Ectodermal cell (in vitro differentiated cells): ENCODE measurements around the gene HTRA2.
A peak's percentile ranks its signal among the peaks of the same experiment; 100 is the strongest.

Source experiments
- H3K27ac ChIP-seq: 2 replicates; pipeline ENCODE4 v1.7.0; 2013; ENCODE audit warnings: mild to moderate bottlenecking, low read depth, low read length; ENCODE audit not compliant: insufficient read depth, poor library complexity, severe bottlenecking
- H3K27me3 ChIP-seq: 2 replicates; pipeline ENCODE4 v1.7.0; 2013; ENCODE audit warnings: mild to moderate bottlenecking, low read length; ENCODE audit not compliant: insufficient read depth, control insufficient read depth, poor library complexity, severe bottlenecking
- H3K36me3 ChIP-seq: one replicate; pipeline ENCODE4 v1.7.0; 2013; ENCODE audit warnings: low read length; ENCODE audit not compliant: control insufficient read depth, insufficient read depth
- H3K4me1 ChIP-seq: one replicate; pipeline ENCODE4 v1.7.0; 2013; ENCODE audit warnings: low read length; ENCODE audit not compliant: control insufficient read depth, insufficient read depth
- H3K4me3 ChIP-seq: 2 replicates; pipeline ENCODE4 v1.7.0; 2013; ENCODE audit warnings: low read depth, low read length, control low read depth; ENCODE audit not compliant: insufficient read depth
- H3K9me3 ChIP-seq: 2 replicates; pipeline ENCODE4 v1.7.0; 2013; ENCODE audit warnings: mild to moderate bottlenecking, low read length, moderate library complexity; ENCODE audit not compliant: control insufficient read depth
- WGBS, 2 experiments: methylation state at CpG; one replicate each; pipeline ENCODE4 v1.1.7; 2013; ENCODE audit warnings: missing lambda C conversion rate in 2 of 2; 5-methylcytosine and 5-hydroxymethylcytosine counted together

HTRA2 gene

DNA sequence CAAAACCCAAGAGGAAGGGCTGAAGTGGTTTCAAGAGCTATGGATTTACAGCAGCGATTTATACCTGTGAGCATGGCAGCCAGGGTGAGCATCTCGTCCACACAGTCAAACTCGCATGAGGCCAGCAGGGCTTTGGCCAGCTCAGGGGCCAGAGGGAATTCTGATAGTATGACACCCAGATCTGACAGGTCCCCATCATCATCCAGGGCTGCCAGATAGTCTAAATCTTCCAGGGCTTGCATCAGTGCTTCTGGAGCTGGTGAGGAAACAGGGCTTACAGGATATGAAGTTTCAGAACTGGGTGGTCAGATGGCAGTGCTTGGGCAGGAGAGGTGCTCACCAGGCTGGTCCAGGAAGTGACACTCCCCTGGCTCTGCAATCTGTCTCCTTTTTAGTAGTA lies 7.2 kb upstream of the HTRA2 start:
- Histone ChIP-seq H3K4me3 (no peak overlapping the region), H3K4me1 (no peaks in the 10 kb centered on the region), H3K36me3 (peaks cover 11% of the 10 kb centered on the region), H3K27ac (no peak overlapping the region), H3K27me3 (peaks cover 45% of the 10 kb centered on the region), H3K9me3 (no peaks in the 10 kb centered on the region)
- WGBS, 2 experiments: 81 to 89% methylated on average over 3 of the region's 3 CpGs

- peaks cover 8% of the 10 kb centered on the region for H3K4me1 ChIP-seq
- no peaks in the 10 kb centered on the region for H3K9me3 ChIP-seq
- WGBS, 2 experiments: 92 to 93% methylated on average over 9 of the region's 9 CpGs
- H3K4me3 ChIP-seq: no peak overlapping the region
- H3K36me3 ChIP-seq: peaks cover 18% of the 10 kb centered on the region
- H3K27ac ChIP-seq: no peak overlapping the region
- peaks cover 30% of the 10 kb centered on the region for H3K27me3 ChIP-seq
Observed at GRCh38 chr2:74524005-74524404, 5.7 kb upstream of the HTRA2 start.

- Histone ChIP-seq H3K4me1 (peaks cover 8% of the 10 kb centered on the region), H3K27me3 (peaks cover 18% of the 10 kb centered on the region), H3K36me3 (peaks cover 18% of the 10 kb centered on the region), H3K4me3 (no peak overlapping the region), H3K9me3 (no peaks in the 10 kb centered on the region), H3K27ac (no peak overlapping the region)
- WGBS, 2 experiments: 91 to 95% methylated on average over 10 of the region's 10 CpGs
Observed at GRCh38 chr2:74524955-74525716, 4.6 kb upstream of the HTRA2 start.

- H3K36me3 ChIP-seq: peaks cover 18% of the 10 kb centered on the region
- no peaks in the 10 kb centered on the region for H3K9me3 ChIP-seq
- H3K4me3 ChIP-seq: no peak within 1 kb of the TSS
- H3K4me1 ChIP-seq: peaks cover 8% of the 10 kb centered on the region
- H3K27ac ChIP-seq: no peak within 1 kb of the TSS
- peaks cover 11% of the 10 kb centered on the region for H3K27me3 ChIP-seq
- whole genome bisulfite sequencing, 2 experiments: 93 to 94% methylated on average over 10 to 11 of the region's 11 CpGs
Observed at GRCh38 chr2:74525717-74526648, 3.8 kb upstream of the HTRA2 start, which contains the start of gene DQX1. DQX1 (minus strand) TSS chr2:74526231; CDS start chr2:74525729, 502 bp downstream.

GRCh38 chr2:74526649-74527230 lies 3.0 kb upstream of the HTRA2 start:
- Histone ChIP-seq H3K27me3 (peaks cover 4% of the 10 kb centered on the region), H3K4me3 (no peak overlapping the region), H3K36me3 (peaks cover 18% of the 10 kb centered on the region), H3K9me3 (no peaks in the 10 kb centered on the region), H3K4me1 (peaks cover 8% of the 10 kb centered on the region), H3K27ac (no peak overlapping the region)
- WGBS, 2 experiments: 97% methylated on average over 11 of the region's 11 CpGs

DNA sequence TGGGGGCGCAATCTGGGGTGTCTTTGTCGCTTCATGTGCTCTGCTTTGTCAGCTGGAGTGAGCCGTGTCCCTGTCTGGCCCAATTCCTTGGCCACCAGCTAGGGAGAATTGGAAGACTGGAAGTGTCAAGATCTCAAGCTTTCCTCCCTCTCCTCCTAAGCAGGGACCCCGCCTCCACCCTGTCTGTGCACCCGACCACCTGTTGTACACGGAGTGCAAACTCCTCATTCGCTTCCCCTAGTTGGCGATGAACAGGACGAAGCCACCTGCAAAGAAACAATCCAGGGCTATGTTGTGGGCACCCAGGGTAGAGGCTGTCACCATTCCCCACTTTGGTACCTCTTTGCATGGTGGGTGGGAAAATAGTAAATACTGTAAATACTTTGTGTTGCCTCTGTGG lies 2.0 kb upstream of the HTRA2 start:
- 94 to 95% methylated on average over 9 of the region's 9 CpGs for WGBS, 2 experiments
- no peak overlapping the region for H3K4me3 ChIP-seq

GRCh38 chr2:74528600-74529356 lies 955 bp upstream of the HTRA2 start:
- Histone ChIP-seq H3K4me3 (peak overlapping the region; percentile 97), H3K27me3 (no peaks in the 10 kb centered on the region), H3K27ac (no peak overlapping the region), H3K9me3 (no peaks in the 10 kb centered on the region), H3K36me3 (peaks cover 26% of the 10 kb centered on the region), H3K4me1 (peaks cover 8% of the 10 kb centered on the region)
- WGBS, 2 experiments: 15 to 18% methylated on average over 28 to 29 of the region's 29 CpGs

More for the DNA sequence above, 2.0 kb upstream of the HTRA2 start:
- Histone ChIP-seq H3K27me3 (no peaks in the 10 kb centered on the region), H3K27ac (no peak overlapping the region), H3K4me1 (peaks cover 8% of the 10 kb centered on the region), H3K36me3 (peaks cover 23% of the 10 kb centered on the region), H3K9me3 (no peaks in the 10 kb centered on the region)

DNA sequence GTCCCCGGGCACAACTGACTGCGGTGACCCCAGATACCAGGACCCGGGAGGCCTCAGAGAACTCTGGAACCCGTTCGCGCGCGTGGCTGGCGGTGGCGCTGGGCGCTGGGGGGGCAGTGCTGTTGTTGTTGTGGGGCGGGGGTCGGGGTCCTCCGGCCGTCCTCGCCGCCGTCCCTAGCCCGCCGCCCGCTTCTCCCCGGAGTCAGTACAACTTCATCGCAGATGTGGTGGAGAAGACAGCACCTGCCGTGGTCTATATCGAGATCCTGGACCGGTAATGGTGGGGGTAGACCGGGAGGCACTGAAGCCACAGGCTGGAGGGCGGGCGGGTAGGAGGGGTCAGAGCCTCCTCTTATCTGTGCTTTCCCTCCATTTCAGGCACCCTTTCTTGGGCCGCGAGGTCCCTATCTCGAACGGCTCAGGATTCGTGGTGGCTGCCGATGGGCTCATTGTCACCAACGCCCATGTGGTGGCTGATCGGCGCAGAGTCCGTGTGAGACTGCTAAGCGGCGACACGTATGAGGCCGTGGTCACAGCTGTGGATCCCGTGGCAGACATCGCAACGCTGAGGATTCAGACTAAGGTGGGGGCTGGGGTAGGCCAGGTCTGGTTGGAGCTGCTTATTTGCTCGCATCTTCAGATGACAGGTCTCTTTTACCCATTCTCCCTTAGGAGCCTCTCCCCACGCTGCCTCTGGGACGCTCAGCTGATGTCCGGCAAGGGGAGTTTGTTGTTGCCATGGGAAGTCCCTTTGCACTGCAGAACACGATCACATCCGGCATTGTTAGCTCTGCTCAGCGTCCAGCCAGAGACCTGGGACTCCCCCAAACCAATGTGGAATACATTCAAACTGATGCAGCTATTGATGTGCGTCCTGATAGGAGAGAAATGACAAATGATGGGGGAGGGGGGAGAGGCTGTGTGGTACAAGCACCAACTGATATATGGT lies 780 bp downstream of the HTRA2 start:
- Histone ChIP-seq H3K27ac (no peak overlapping the region), H3K36me3 (peaks cover 26% of the 10 kb centered on the region), H3K27me3 (no peaks in the 10 kb centered on the region), H3K9me3 (no peaks in the 10 kb centered on the region), H3K4me3 (peak overlapping the region; percentile 97), H3K4me1 (peaks cover 8% of the 10 kb centered on the region)
- 13 to 15% methylated on average over 54 of the region's 54 CpGs for WGBS, 2 experiments

DNA sequence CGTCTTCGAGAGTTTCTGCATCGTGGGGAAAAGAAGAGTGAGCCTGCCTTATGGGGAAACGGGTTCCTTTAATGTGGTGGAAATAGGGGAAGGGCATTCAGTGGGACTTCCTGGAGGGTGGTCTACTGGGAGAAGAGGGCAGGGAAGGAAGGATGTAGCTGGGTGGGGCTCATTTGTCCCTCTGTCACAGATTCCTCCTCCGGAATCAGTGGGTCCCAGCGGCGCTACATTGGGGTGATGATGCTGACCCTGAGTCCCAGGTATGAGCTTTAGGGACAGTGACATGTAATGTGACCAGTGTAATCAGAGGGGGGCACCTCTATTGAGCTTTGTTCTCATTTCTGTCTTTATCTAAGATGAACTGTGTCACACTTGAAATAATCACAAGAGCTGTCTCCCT lies 1.9 kb downstream of the HTRA2 start:
- Histone ChIP-seq H3K4me1 (peaks cover 8% of the 10 kb centered on the region), H3K9me3 (no peaks in the 10 kb centered on the region), H3K27me3 (no peaks in the 10 kb centered on the region), H3K4me3 (no peak overlapping the region), H3K27ac (no peak overlapping the region), H3K36me3 (peaks cover 23% of the 10 kb centered on the region)
- WGBS, 2 experiments: 88 to 89% methylated on average over 7 of the region's 7 CpGs
